Loucy (cell line): ENCODE measurements around the gene CENPP.

ENCODE experiments used
- EZH2phosphoT487 ChIP-seq: fragments of 200-600 bp; IDR thresholded peaks from 2 replicates; pipeline ENCODE4 v1.6.1; 2018; ENCODE audit warnings: antibody characterized with exemption, mild to moderate bottlenecking, moderate library complexity, borderline replicate concordance
- TF ChIP-seq, protein P1 (sequence below): fragments of 200-600 bp; sonication (generic); conservative IDR thresholded peaks from 2 replicates; pipeline ENCODE4 v1.5.1; 2014; ENCODE audit warnings: mild to moderate bottlenecking, antibody characterized with exemption, low read length

DNA sequence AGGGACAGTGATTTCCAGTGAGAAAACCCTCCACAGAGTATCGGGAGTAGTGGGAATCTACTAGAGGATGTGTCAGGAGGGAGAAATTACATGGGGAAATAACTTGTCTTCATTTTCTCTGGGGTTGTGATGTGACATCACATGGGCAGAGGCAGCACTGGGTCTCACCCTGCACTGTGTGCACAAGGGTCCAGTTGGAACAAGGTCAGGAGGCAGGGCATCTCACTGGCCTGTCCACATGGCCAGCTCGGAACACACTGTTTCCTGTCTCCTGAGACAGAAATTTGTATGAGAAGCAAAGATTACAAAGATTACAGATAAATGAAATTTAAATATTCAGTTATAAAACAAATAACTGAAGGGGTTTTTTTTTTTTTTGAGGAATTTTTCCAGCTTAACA is 272.6 kb downstream of the CENPP start:
- TF ChIP-seq, protein P1, sequence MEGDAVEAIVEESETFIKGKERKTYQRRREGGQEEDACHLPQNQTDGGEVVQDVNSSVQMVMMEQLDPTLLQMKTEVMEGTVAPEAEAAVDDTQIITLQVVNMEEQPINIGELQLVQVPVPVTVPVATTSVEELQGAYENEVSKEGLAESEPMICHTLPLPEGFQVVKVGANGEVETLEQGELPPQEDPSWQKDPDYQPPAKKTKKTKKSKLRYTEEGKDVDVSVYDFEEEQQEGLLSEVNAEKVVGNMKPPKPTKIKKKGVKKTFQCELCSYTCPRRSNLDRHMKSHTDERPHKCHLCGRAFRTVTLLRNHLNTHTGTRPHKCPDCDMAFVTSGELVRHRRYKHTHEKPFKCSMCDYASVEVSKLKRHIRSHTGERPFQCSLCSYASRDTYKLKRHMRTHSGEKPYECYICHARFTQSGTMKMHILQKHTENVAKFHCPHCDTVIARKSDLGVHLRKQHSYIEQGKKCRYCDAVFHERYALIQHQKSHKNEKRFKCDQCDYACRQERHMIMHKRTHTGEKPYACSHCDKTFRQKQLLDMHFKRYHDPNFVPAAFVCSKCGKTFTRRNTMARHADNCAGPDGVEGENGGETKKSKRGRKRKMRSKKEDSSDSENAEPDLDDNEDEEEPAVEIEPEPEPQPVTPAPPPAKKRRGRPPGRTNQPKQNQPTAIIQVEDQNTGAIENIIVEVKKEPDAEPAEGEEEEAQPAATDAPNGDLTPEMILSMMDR: no peak
- TF ChIP-seq EZH2phosphoT487: no peak
